SK-N-SH treated with all-trans-retinoic acid at 6 μM for 48 hours (cell line): ENCODE data around the gene CLSTN3.

Source experiments
- ATAC-seq: fragments of 200-7000 bp; cut with Tn5 transposase; 3 replicates; pipeline ENCODE4 v1.9.1; 2020; ENCODE audit warnings: mild to moderate bottlenecking, moderate library complexity
- ARNTL ChIP-seq: fragments of 450-650 bp; formaldehyde crosslinking; IDR thresholded peaks from 2 replicates; pipeline ENCODE4 v1.5.0; 2020; ENCODE audit warnings: low read depth, mild to moderate bottlenecking, moderate library complexity, borderline replicate concordance
- BACH2 ChIP-seq: fragments of 250-450 bp; sonication (Bioruptor Pico); IDR thresholded peaks from 2 replicates; pipeline ENCODE4 v1.9.0; 2021; ENCODE audit warnings: mild to moderate bottlenecking, borderline replicate concordance
- CSDC2 ChIP-seq: fragments of 250-450 bp; sonication (Bioruptor Pico); IDR thresholded peaks from 2 replicates; pipeline ENCODE4 v1.5.0; 2020; ENCODE audit warnings: mild to moderate bottlenecking, moderate library complexity
- ESRRG ChIP-seq: fragments of 250-450 bp; sonication (Bioruptor Pico); IDR thresholded peaks from 2 replicates; pipeline ENCODE4 v1.6.1; 2021; ENCODE audit warnings: mild to moderate bottlenecking
- GLIS3 ChIP-seq: fragments of 250-450 bp; sonication (Bioruptor Pico); IDR thresholded peaks from 2 replicates; pipeline ENCODE4 v1.5.0; 2020; ENCODE audit warnings: mild to moderate bottlenecking, moderate library complexity
- ISL1 ChIP-seq: fragments of 250-450 bp; sonication (Bioruptor Pico); IDR thresholded peaks from 2 replicates; pipeline ENCODE4 v2.1.2; 2022; ENCODE audit warnings: mild to moderate bottlenecking, moderate library complexity
- OSR1 ChIP-seq: fragments of 250-450 bp; sonication (Bioruptor Pico); IDR thresholded peaks from 2 replicates; pipeline ENCODE4 v1.8.0; 2022; ENCODE audit warnings: moderate library complexity, mild to moderate bottlenecking, inconsistent platforms
- PPARA ChIP-seq: fragments of 250-450 bp; sonication (Bioruptor Pico); IDR thresholded peaks from 2 replicates; pipeline ENCODE4 v1.5.0; 2020; ENCODE audit warnings: mild to moderate bottlenecking, borderline replicate concordance
- SNAI2 ChIP-seq: fragments of 250-450 bp; sonication (Bioruptor Pico); IDR thresholded peaks from 2 replicates; pipeline ENCODE4 v1.5.0; 2020; ENCODE audit warnings: mild to moderate bottlenecking, moderate library complexity
- TCF4 ChIP-seq: fragments of 250-450 bp; sonication (Bioruptor Pico); IDR thresholded peaks from 2 replicates; pipeline ENCODE4 v1.8.0; 2021; ENCODE audit warnings: mild to moderate bottlenecking, moderate library complexity, borderline replicate concordance
- TOX ChIP-seq: fragments of 250-450 bp; sonication (Bioruptor Pico); IDR thresholded peaks from 2 replicates; pipeline ENCODE4 v1.8.0; 2021; ENCODE audit warnings: mild to moderate bottlenecking, moderate library complexity, borderline replicate concordance
- TSHZ2 ChIP-seq: fragments of 250-450 bp; sonication (Bioruptor Pico); IDR thresholded peaks from 2 replicates; pipeline ENCODE4 v1.5.0; 2020; ENCODE audit warnings: mild to moderate bottlenecking, moderate library complexity
- ZFP3 ChIP-seq: fragments of 250-450 bp; sonication (Bioruptor Pico); IDR thresholded peaks from 2 replicates; pipeline ENCODE4 v1.5.0; 2020; ENCODE audit warnings: mild to moderate bottlenecking, moderate library complexity
- ZFP30 ChIP-seq: fragments of 450-650 bp; formaldehyde crosslinking; IDR thresholded peaks from 2 replicates; pipeline ENCODE4 v1.5.0; 2022; ENCODE audit warnings: mild to moderate bottlenecking, moderate library complexity
- ZNF565 ChIP-seq: fragments of 450-650 bp; formaldehyde crosslinking; conservative IDR thresholded peaks from 2 replicates; pipeline ENCODE4 v1.5.0; 2020; ENCODE audit warnings: low read depth, mild to moderate bottlenecking, moderate library complexity
- ZNF70 ChIP-seq: fragments of 450-650 bp; formaldehyde crosslinking; IDR thresholded peaks from 2 replicates; pipeline ENCODE4 v1.5.0; 2020; ENCODE audit warnings: mild to moderate bottlenecking, moderate library complexity
- ZNF8 ChIP-seq: fragments of 450-650 bp; formaldehyde crosslinking; IDR thresholded peaks from 2 replicates; pipeline ENCODE4 v1.5.0; 2020; ENCODE audit warnings: mild to moderate bottlenecking, moderate library complexity
- TF ChIP-seq, protein P1 (sequence below): fragments of 250-450 bp; sonication (Bioruptor Pico); IDR thresholded peaks from 2 replicates; pipeline ENCODE4 v1.5.1; 2021; ENCODE audit warnings: mild to moderate bottlenecking, moderate library complexity
- TF ChIP-seq, protein P2 (sequence below): fragments of 250-450 bp; sonication (Bioruptor Pico); IDR thresholded peaks from 2 replicates; pipeline ENCODE4 v1.5.1; 2020; ENCODE audit warnings: low read depth, mild to moderate bottlenecking, moderate library complexity
- TF ChIP-seq, protein P3 (sequence below): fragments of 250-450 bp; sonication (Bioruptor Pico); IDR thresholded peaks from 2 replicates; pipeline ENCODE4 v1.8.0; 2021; ENCODE audit warnings: low read depth, mild to moderate bottlenecking, moderate library complexity, borderline replicate concordance
- TF ChIP-seq, protein P4 (sequence below): fragments of 250-450 bp; sonication (Bioruptor Pico); IDR thresholded peaks from 2 replicates; pipeline ENCODE4 v1.8.0; 2020; ENCODE audit warnings: mild to moderate bottlenecking, moderate library complexity, borderline replicate concordance

Gene CLSTN3

GRCh38 chr12:7117670-7118069 is 12.5 kb upstream of the CLSTN3 start:
- no peak for ATAC-seq
- TF ChIP-seq BACH2 (CRISPR knock-in tag) (no peak), SNAI2 (CRISPR knock-in tag) (no peak), TCF4 (no peak), GLIS3 (CRISPR knock-in tag) (no peak), ZNF565 (no peak), TOX (CRISPR knock-in tag) (no peak), ZFP3 (CRISPR knock-in tag) (no peak), ZNF70 (CRISPR knock-in tag) (no peak), CSDC2 (CRISPR knock-in tag) (no peak)
- TF ChIP-seq, protein P1, sequence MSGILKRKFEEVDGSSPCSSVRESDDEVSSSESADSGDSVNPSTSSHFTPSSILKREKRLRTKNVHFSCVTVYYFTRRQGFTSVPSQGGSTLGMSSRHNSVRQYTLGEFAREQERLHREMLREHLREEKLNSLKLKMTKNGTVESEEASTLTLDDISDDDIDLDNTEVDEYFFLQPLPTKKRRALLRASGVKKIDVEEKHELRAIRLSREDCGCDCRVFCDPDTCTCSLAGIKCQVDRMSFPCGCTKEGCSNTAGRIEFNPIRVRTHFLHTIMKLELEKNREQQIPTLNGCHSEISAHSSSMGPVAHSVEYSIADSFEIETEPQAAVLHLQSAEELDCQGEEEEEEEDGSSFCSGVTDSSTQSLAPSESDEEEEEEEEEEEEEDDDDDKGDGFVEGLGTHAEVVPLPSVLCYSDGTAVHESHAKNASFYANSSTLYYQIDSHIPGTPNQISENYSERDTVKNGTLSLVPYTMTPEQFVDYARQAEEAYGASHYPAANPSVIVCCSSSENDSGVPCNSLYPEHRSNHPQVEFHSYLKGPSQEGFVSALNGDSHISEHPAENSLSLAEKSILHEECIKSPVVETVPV, result no peak
- TF ChIP-seq, protein P2, sequence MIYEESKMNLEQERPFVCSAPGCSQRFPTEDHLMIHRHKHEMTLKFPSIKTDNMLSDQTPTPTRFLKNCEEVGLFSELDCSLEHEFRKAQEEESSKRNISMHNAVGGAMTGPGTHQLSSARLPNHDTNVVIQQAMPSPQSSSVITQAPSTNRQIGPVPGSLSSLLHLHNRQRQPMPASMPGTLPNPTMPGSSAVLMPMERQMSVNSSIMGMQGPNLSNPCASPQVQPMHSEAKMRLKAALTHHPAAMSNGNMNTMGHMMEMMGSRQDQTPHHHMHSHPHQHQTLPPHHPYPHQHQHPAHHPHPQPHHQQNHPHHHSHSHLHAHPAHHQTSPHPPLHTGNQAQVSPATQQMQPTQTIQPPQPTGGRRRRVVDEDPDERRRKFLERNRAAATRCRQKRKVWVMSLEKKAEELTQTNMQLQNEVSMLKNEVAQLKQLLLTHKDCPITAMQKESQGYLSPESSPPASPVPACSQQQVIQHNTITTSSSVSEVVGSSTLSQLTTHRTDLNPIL (CRISPR knock-in tag), result no peak

GRCh38 chr12:7118881-7119280 is 11.3 kb upstream of the CLSTN3 start:
- TF ChIP-seq ZNF565 (no peak), ZNF8 (CRISPR knock-in tag) (no peak), PPARA (no peak), ESRRG (no peak), TOX (CRISPR knock-in tag) (no peak), ARNTL (CRISPR knock-in tag) (no peak), ISL1 (CRISPR knock-in tag) (no peak), TSHZ2 (CRISPR knock-in tag) (no peak), GLIS3 (CRISPR knock-in tag) (no peak), ZFP30 (CRISPR knock-in tag) (no peak), CSDC2 (CRISPR knock-in tag) (no peak)
- TF ChIP-seq, protein P1, result no peak
- TF ChIP-seq, protein P3, sequence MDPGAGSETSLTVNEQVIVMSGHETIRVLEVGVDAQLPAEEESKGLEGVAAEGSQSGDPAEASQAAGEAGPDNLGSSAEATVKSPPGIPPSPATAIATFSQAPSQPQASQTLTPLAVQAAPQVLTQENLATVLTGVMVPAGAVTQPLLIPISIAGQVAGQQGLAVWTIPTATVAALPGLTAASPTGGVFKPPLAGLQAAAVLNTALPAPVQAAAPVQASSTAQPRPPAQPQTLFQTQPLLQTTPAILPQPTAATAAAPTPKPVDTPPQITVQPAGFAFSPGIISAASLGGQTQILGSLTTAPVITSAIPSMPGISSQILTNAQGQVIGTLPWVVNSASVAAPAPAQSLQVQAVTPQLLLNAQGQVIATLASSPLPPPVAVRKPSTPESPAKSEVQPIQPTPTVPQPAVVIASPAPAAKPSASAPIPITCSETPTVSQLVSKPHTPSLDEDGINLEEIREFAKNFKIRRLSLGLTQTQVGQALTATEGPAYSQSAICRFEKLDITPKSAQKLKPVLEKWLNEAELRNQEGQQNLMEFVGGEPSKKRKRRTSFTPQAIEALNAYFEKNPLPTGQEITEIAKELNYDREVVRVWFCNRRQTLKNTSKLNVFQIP, result no peak
- TF ChIP-seq, protein P4, sequence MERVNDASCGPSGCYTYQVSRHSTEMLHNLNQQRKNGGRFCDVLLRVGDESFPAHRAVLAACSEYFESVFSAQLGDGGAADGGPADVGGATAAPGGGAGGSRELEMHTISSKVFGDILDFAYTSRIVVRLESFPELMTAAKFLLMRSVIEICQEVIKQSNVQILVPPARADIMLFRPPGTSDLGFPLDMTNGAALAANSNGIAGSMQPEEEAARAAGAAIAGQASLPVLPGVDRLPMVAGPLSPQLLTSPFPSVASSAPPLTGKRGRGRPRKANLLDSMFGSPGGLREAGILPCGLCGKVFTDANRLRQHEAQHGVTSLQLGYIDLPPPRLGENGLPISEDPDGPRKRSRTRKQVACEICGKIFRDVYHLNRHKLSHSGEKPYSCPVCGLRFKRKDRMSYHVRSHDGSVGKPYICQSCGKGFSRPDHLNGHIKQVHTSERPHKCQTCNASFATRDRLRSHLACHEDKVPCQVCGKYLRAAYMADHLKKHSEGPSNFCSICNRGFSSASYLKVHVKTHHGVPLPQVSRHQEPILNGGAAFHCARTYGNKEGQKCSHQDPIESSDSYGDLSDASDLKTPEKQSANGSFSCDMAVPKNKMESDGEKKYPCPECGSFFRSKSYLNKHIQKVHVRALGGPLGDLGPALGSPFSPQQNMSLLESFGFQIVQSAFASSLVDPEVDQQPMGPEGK, result no peak
- no peak for ATAC-seq

DNA sequence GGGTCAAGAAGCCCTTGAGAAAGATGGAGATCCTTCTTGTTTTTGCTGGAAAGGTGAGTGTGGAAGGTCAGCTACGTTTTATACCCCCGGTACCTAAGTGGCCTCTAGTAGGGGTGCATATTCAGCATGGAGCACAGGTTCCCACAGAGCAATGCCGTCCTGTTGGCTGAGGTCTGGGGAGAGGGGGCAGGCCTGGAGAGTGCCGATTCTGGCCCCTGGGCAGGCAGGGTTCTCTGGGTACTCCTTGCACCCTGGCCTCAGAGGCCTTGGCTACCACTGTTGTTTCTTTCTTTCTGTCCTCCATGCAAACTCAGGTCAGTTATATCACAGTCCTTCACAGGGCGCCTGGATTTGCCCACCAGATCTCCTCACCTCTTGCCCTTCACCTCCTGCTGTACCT is 10.0 kb upstream of the CLSTN3 start:
- ATAC-seq, result no peak
- TF ChIP-seq, protein P4, result no peak
- no peak for TF ChIP-seq PPARA
- no peak for TF ChIP-seq ZFP30 (CRISPR knock-in tag)
- no peak for TF ChIP-seq ISL1 (CRISPR knock-in tag)
- no peak for TF ChIP-seq CSDC2 (CRISPR knock-in tag)
- TF ChIP-seq ZNF565, result no peak
- TF ChIP-seq BACH2 (CRISPR knock-in tag), result no peak
- no peak for TF ChIP-seq ARNTL (CRISPR knock-in tag)
- no peak for TF ChIP-seq ZNF8 (CRISPR knock-in tag)
- TF ChIP-seq OSR1 (CRISPR knock-in tag), result no peak
- TF ChIP-seq SNAI2 (CRISPR knock-in tag), result no peak
- TF ChIP-seq, protein P2 (CRISPR knock-in tag), result no peak
- TF ChIP-seq TCF4, result no peak
- TF ChIP-seq ESRRG, result no peak
- TF ChIP-seq ZNF70 (CRISPR knock-in tag), result no peak
- TF ChIP-seq, protein P1, result no peak
